ENCODE measurements around the gene SPPL2B.

Gene SPPL2B

DNA sequence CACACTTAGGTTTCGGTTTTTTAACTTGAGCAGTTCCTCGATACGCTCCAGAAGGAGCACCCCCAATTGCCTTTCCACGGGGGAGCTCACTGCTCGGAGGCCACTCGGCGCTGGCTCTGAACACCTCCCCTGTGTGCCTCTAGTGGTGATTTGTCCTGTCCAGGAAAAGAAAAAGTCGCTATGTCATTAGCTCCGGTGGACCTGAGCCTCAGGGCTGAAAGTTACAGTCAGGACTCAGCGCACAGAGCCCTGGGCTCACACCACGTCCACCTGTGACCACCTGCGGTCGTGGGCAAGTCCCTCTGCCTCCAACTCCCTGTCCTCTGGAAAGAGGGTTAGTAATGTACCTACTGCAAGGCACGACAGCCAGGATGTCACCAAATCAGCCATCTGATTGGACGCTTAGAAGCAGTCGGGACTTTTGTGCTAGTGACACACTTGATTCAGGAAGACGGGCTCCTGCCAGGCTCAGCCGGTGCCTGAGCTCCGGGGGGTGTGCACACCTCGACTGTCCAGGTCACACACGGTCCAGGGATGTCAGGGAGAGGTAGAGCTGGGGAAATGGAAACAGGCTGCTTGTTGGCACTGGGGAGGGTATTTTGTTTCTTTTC lies 27.7 kb downstream of the SPPL2B start:
- no peak for DNase-seq

DNA sequence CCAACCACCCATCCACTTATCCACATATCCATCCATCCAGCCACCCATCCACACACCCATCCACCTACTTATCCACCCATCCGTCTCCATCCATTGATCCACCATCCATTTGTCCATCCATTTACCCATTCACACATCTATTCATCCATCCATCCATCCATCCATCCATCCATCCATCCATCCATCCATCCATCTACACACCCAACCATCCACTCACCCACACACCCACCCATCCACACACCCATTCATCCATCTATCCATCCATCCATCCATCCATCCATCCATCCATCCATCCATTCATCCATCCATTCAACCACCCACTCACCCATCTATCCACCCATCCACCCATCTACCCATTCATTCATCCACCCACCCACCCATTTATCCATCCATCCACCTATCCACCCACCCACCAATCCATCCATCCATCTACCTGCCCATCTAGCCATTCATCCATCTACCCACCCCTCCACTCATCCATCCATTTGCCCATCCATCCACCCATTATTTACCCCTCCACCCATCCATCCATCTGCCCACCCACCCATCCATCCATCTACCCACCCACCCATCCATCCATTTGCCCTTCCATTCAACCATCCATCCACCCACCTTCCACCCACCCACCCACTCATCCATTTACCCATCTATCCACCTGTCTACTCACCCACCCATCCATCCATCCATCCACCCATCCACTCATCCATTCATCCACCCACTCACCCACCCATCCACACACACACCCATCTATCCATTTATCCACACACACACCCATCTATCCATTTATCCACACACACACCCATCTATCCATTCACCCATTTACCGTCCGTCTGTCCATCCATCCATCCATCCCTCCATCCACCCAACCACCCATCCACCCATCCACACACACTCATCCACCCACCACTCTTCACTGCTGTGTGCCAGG lies 29.1 kb downstream of the SPPL2B start:
- DNase-seq: no peak

DNA sequence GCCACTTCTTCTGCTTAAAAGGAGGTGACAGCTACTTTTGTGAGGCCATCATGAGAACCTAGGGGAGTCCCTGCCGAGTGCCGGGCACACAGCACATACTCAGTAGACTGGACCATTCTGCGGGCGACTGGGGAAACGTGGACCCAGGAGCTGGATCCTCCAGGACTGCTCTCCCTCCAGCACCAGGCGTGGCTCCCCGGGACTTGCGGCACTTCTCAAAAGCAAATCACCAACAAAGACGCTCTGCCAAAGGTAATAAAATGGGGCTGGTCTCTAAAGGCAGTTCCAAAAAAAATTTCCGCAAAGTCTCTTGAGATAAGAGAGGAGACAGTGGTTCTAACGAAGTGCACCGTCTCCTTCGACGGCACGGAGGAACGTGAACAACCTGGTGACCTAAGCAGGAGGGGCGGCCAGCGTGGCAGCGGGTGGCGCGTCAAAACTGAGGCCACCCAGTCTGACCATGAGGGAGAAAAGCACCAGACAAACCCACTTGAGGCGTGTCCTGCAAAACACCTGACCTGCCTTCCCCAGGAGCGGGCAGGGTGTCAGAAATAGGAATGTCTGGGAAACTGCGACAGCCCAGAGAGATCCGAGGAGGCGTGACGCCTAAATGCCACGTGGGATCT lies 30.2 kb downstream of the SPPL2B start:
- no peak for DNase-seq

DNA sequence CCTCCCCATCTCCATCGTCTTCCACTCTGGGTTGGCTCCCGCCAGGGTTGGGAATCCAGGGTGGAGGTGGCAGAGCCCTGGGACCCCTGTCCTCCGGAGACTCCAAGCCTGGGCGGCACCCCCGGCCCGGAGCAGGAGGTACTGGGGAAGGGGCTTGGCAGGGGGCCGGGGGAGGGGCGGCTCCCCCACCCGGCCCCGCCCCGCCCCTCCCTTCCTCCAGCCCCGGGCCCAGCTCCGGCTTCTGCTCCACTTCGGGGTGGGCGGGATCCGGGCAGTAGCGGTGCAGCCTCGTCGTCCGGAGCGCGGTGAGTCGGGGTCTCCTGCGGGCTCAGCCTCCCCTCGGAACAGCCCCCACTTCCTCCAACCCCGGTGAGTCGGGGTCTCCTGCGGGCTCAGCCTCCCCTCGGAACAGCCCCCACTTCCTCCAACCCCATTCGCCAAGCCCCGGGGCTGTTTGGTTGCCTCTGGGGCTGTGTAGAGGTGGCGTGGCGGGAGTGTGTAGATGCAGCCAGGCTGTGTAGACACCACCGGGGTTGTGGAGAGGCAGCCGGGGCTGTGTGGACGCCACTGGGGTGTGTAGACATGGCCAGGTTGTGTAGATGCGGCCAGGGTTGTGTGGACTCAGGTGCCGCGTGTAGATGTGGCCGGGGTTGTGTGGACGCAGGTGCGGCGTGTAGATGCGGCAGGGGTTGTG lies 31.7 kb downstream of the SPPL2B start, which contains the start of gene TMPRSS9:
Gene TMPRSS9, plus strand, starts transcription at position 274 of the 694 bp plus-strand sequence. CDS start 29,521 bp downstream, outside the sequence.
- DNase-seq: no peak

DNA sequence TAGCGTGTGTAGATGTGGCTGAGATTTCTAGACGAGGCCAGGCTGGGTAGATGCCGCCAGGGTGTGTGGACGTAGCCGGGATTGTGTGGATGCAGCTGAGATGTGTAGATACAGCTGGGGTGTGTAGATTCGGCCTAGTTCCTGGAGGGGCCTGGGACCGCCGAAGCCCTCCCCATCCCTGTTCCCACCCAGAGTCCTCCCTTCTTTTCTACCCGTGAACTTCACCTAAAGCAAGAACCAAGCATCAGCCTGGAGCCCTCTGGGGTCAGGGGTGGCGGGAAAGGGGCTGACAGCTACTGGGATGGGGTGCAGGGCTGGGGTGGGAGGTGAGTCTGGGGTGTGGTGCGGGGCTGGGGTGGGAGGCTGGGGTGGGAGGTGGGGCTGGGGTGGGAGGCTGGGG lies 32.3 kb downstream of the SPPL2B start:
- DNase-seq: no peak

DNA sequence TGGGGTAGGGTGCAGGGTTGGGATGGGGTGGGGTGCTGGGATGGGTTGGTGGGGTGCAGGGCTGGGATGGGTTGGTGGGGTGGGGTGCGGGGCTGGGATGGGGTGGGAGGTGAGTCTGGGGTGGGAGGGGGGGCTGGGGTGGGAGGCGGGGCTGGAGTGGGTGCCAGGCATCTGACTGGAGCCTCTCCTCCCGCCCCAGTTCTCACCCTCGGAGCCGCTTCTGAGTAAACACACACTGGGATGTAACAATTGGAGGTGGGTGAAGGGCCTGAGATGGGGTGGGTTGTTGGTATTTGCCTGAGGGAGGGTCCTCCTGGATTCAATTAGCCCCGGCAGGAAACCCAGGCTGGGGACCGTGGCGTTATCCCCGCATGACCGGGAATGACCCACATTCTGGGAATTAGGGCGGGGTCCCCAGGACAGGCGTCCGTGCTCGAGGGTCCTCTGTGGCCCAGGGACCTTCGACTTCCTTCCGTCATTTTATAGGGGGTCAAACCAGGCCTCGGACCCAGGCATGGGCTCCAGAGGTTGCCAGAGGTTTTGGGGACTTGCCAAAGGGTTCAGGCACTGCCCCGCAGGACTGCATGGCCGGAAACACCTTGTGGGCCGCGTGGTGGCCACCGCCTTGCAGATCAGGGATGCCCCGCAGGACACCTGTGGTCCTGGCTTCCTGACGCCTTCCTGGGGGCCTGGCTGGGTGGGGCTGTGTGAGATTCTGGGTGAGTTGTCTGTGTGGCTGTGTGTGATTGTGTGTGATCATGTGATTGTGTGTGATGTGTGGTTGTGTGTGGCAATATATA lies 33.0 kb downstream of the SPPL2B start:
- DNase-seq: no peak

DNA sequence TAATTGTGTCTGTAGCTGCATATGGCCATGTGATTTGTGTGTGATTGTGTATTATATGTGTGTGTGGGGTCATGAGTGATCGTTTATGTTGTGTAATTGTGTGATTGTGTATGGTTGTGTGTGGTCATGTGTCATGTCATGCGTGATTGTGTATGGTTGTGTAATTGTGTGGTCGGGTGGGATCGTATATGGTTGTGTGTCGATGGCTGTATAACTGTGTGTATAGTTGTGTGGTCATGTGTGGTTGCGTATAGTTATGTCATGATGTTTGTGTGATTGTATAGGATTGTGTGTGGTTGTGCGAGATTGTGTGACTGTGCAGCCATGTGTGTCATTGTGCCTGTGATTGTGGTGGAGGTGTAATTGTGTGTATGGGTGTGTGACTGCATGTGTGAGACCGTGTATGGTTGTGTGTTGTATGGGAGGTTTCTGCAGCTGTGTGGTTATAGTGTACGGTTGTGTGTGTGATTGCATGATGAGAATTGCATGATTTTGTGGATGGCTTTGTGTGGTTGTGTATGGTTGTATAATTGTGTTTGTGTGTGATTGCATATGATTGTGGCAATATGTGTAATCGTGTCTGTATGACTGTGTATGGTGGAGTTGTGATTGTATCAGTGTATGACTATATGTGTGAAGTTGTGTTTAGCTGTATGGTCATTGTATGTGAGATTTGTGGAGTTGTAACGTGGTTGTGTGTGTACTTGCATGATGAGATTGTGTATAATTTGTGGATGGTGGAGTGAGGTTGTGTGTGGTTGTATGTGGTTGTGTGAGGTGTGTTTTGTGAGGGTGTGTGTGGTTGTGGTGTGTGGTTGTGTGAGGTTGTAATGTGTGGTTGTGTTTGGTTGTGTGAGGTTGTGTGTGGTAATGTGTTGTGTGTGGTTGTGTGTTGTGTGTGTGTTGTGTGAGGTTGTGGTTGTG lies 33.8 kb downstream of the SPPL2B start:
- no peak for DNase-seq

DNA sequence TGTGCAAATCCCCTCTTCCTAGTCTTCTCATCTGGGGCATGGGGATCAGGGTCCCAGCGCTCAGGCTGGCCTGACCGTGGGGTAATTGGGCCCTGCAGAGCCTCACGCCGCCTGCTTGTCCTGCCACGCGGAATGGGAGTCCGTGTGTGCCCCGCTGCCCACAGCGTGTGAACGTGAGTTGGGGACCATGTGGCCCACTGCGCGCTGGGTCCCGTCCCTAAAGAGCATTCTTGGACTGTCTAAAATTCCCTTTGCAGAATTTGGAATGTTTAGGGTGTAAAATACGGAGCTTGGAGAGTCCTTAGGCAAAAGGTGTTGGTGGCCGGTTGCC lies 34.5 kb downstream of the SPPL2B start:
- DNase-seq: no peak

DNA sequence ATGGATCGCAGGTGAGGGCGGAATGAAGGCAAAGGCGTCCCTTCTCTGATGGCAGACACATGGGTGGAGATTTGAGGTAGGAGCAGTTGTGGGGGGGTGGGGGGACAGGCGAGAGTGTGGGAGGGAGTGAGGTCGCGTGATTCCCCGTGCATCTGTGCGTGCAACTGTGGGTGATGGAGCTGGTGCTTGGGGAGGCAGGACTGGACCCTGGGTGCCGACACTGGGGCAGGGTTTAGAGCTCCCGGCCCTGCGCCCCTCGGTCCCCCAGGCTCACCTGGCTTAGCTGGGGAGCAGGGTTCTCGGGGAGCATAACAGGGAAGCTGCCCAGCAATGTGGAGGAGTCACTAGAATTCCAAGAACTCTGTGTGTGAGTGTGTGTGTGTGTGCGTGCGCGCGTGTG lies 34.9 kb downstream of the SPPL2B start:
- no peak for DNase-seq

DNA sequence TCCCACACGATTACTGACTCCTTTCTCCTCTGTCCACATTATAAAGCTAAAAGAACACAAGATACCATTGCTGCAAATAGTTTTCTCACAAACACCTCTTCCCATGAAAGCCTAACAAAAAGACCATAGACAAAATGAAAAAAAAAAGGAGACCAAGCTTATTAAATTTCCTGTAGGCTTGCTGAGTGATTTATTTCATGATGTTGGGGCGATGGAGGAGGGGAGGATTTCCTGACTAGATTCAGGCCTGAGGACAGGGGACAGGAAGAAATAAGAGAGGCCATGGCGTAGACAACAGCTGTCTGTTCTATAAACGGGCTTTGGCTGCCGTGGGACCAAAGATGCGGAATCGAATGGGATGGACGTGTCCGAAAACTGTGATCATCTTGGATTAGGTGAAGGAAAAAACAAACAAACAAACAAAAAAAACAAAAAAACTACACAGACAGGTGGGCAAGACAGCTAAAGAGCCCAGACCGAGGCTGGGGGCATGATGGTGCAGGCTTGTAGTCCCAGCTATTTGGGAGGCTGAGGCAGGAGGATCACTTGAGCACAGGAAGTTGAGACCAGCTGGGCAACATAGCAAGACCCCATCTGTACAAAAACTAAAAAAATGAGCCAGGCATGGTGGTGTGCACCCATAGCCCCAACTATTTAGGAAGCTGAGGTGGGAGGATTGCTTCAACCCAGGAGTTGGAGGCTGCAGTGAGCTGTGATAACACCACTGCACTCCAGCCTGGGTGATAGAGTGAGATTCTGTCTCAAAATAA lies 36.9 kb downstream of the SPPL2B start:
- no peak for DNase-seq

DNA sequence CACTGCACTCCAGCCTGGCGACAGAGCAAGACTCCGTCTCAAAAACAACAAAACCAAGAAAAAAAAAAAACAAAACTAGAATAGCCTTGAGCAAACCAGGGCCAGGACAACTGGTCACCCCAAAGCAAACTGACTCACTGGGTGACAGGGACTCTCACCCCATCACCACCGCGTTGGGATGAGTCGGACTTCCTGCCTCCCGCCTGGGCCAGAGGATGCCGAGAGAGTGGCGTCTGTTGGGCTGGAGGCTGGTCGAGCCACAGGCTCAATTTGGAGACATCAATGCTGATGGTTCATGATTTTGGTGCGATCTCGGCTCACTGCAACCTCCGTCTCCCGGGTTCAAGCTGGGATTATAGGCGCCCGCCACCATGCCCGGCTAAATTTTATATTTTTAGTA lies 43.2 kb downstream of the SPPL2B start:
- DNase-seq: no peak

DNA sequence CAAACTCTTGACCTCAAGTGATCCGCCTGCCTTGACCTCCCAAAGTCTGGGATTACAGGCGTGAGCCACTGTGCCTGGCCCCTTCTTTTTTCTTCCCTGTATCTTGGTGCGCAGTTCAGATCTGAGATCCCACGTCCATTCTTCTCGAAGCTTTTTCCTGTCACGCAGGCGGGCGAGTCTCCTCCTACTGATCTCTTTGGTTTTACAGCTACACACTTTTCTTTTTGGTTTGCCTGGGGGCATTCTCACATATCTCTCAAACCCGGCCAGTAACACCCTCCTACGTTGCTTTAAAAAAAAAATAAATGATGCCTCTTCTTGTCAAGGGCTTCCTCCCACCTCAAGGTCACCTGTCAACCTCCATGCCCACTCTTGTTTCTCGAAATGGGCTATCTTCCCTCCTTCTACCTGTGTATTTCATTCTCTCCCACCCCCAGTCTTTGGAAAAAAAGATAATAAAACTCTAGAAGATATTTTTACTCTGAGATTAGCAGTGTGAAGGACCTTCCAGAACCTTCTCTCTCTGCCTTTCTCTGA lies 43.7 kb downstream of the SPPL2B start:
- no peak for DNase-seq

DNA sequence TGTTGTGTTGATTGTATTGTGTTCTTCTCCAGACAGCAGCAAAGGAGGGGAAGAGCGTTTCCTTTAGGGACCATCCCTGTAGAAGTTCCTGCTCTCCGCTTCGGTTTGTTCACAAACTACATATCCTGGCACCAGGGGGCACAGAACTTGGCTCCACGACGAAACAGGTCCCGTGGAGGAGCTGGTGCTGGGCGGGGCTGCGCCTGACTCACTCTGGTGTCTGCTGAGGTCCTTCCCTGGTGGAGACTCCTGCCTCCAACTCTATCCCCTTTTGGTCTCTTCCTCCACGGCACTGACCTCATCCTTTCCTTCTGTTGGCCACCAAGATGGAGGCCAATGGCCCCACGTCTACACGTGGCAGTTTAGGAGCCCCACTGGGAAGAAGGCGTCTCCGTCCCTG lies 46.3 kb downstream of the SPPL2B start:
- no peak for DNase-seq

DNA sequence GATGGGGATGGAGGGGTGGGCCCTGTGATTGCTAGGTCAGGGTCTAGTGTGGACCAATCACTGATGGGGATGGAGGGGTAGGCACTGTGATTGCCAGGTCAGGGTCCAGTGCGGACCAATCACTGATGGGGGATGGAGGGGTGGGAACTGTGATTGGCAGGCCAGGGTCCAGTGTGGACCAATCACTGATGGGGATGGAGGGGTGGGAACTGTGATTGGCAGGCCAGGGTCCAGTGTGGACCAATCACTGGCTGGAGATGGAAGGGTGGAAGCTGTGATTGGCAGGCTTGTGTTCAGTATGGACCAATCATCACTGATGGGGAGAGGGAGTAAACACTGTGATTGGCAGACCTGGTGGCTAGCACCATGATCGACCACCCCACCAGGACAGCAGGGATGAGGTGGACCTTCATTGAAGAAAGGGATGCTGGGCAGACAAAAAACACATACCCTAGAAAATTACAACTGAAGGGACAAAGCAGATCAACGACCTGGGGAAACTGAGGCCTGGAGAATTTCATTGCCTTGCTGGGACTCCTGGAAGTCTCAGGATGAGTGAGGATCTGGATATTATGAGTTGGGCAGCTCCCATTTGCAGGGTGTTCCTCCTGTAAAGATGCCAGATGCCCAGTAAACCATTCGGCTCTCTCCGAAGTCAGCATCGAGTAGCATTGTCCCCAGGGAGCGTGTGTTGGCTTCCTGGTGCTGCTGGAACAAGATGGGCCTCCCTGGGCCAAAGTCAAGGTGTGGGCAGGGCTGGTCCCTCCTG lies 47.1 kb downstream of the SPPL2B start:
- DNase-seq: no peak

DNA sequence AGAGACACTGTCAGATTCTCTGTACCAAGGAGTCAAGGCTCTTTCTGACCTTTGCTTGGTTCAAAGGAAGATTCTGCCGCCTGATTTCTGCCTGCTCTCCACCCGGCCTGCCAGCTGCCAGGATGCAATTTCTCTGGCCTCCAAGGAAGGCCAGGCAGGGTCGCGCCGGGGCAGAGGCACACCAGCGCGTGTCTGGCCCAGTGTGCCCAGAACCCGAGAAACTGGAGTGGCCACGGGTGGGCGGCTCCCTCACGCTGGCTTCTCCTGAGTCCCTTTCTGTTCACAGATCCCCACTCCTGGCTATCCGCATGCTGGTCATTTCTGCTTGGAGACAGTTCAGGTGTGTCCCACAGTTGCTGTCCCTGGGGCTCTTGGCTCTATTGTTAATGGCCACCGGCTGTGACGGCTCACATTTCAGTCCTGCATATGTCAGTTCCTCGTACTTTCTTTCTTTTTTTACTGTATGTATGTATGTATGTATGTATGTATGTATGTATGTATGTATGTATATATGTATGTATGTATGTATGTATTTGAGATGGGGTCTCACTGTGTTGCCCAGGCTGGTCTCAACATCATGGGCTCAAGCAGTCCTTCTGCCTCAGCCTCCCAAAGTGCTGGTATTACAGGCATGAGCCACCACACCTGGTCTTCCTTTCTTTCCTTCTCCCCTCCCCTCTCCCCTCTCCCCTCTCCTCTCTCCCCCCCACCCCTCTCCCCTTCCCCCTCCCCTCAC lies 48.5 kb downstream of the SPPL2B start:
- DNase-seq: no peak

DNA sequence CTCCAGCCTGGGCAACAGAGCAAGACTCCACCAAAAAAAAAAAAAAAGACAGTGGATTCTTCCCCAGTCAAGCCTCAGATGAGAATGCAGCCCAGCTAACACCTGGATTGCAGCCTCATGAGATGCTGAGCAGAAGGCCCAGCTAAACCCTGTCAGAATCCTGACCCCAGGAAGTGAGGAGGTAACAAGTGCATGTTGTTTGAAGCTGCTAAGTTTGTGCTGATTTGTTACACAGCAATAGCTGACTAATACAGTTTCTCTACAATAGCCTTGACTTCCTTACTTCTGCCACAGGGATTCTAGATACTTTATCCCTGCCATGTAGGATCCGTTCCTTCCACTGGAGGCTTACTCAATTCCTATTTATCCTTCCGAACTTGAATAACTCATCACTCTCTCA lies 52.1 kb downstream of the SPPL2B start:
- DNase-seq: no peak

DNA sequence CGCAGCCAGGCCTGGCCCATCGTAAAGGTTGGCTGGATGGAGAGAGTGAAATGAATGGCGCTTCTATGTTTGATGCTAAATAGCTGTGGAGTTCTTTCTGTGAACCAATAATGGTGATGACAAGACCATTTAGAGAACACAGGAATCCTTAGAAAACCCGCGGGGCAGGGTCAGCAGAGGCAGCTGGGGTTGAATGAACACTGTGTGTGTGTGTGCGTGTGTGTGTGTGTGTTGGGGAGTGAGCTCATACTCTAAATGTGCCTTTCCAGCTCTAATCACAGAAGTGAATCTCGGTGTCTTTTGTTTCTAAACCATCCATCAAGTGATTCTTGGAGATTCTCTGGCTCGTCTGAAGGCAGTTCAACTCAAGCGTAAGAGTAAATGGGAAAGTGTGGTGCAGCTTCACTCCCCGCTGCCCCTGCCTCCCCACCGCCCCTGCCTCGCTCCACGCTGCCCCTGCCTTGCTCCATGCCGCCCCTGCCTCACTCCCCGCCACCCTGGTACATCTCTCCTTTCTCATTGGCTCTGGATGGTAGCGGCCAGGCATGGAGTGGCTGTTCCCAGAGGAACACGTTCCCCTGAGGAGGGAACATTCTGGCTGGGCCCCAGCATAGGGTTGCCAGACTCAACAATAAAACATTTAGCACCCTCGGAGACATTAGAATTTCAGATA lies 52.8 kb downstream of the SPPL2B start:
- DNase-seq: no peak

DNA sequence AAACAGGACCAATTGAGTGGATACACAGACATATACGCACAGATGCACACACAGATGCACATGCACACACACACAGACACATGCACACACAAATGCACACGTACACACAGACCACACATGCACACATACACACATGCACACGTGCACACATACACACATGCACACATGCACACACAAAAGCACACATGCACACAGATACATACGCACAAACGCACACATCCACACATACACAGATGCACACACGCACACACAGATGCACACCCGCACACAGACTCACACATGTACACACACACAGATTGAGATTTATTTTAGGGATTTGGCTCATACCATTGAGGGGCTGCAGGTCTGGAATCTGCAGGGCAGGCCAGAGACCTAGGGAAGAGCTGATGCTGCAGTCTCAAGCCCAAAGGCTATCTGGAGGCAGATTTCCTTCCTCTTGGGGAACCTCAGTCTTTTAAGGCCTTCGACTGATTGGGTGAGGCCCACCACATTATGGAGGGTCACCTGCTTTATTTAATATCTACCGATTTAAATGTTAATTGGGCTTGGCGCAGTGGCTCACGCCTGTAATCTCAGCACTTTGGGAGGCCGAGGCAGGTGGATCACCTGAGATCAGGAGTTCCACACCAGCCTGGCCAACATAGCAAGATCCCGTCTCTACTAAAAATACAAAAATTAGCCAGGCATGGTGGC lies 54.2 kb downstream of the SPPL2B start:
- no peak for DNase-seq
